Measurements from ENCODE around the gene WDR75. TPM values are rescaled to one million over a fixed set of nuclear protein-coding genes. Genes with fewer than 3 reads are reported as not detected.

The WDR75 gene
- total and polyA plus RNA-seq, 2 of the 4 experiments (the other 2 are of a cell fraction), result 21.7 to 52.2 TPM

- H3K23ac ChIP-seq (ENCODE audit: low read depth, low read length), result no peak overlapping the region
- no peak overlapping the region for H3K18ac ChIP-seq (ENCODE audit: low read depth, low read length)
- H2BK15ac ChIP-seq (ENCODE audit: low read depth, low read length), result no peak overlapping the region
- H4K20me1 ChIP-seq (ENCODE audit: insufficient read depth, low read length), result no peaks in the 10 kb centered on the region
- H3K4me2 ChIP-seq (ENCODE audit: low read depth, low read length), result no peak overlapping the region
- H3K27ac ChIP-seq (ENCODE audit: insufficient read depth, low read length), result no peak overlapping the region
- no peaks in the 10 kb centered on the region for H3K4me1 ChIP-seq (ENCODE audit: control insufficient read depth, insufficient read depth, low read length)
- TF ChIP-seq POLR2A (IDR thresholded peaks at IDR 0.05; ENCODE audit: low read depth, low read length) (no peak), CHD1 (IDR thresholded peaks at IDR 0.05; ENCODE audit: low read depth, low read length) (no peak), RAD21 (IDR thresholded peaks at IDR 0.05; ENCODE audit: low read length) (no peak), RCOR1 (IDR thresholded peaks at IDR 0.05; ENCODE audit: insufficient replicate concordance, low read length) (no peak), MXI1 (IDR thresholded peaks at IDR 0.05; ENCODE audit: borderline replicate concordance, low read depth, low read length) (no peak)
- TF ChIP-seq, protein P1, sequence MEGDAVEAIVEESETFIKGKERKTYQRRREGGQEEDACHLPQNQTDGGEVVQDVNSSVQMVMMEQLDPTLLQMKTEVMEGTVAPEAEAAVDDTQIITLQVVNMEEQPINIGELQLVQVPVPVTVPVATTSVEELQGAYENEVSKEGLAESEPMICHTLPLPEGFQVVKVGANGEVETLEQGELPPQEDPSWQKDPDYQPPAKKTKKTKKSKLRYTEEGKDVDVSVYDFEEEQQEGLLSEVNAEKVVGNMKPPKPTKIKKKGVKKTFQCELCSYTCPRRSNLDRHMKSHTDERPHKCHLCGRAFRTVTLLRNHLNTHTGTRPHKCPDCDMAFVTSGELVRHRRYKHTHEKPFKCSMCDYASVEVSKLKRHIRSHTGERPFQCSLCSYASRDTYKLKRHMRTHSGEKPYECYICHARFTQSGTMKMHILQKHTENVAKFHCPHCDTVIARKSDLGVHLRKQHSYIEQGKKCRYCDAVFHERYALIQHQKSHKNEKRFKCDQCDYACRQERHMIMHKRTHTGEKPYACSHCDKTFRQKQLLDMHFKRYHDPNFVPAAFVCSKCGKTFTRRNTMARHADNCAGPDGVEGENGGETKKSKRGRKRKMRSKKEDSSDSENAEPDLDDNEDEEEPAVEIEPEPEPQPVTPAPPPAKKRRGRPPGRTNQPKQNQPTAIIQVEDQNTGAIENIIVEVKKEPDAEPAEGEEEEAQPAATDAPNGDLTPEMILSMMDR (conservative IDR thresholded peaks at IDR 0.05; ENCODE audit: low read depth, low read length), result no peak
- TF ChIP-seq, protein P2, sequence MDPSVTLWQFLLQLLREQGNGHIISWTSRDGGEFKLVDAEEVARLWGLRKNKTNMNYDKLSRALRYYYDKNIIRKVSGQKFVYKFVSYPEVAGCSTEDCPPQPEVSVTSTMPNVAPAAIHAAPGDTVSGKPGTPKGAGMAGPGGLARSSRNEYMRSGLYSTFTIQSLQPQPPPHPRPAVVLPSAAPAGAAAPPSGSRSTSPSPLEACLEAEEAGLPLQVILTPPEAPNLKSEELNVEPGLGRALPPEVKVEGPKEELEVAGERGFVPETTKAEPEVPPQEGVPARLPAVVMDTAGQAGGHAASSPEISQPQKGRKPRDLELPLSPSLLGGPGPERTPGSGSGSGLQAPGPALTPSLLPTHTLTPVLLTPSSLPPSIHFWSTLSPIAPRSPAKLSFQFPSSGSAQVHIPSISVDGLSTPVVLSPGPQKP (IDR thresholded peaks at IDR 0.05; ENCODE audit: borderline replicate concordance, low read depth, low read length), result no peak
- H3K4me3 ChIP-seq (ENCODE audit: insufficient read depth, low read depth, low read length), result no peak overlapping the region
- H2AK9ac ChIP-seq (replicated peaks; ENCODE audit: low read depth, low read length, poor library complexity), result no peak overlapping the region
- in situ Hi-C loops (cut with MboI; ENCODE audit: low sequenced_read_pairs), result no loop called here
- ChIA-PET CTCF (no interaction called here), POLR2A (ENCODE audit: unreplicated experiment) (interaction anchor here (0.7 kb wide), 1 partner anchor 1872 kb away, joined by 3 read pairs; no protein-coding TSS in a partner anchor)
- H2AFZ ChIP-seq (replicated peaks; ENCODE audit: low read length, poor library complexity), result no peak overlapping the region
- H3K36me3 ChIP-seq (ENCODE audit: control insufficient read depth, insufficient read depth, low read length), result peaks cover 31% of the 10 kb centered on the region
- H3K9me3 ChIP-seq (ENCODE audit: control insufficient read depth, insufficient read depth, low read length), result no peaks in the 10 kb centered on the region
- no peak for DNase-seq
- no peak overlapping the region for H3K56ac ChIP-seq (ENCODE audit: extremely low read depth, insufficient read depth, low read length)
- H2AK5ac ChIP-seq (ENCODE audit: low read depth, low read length), result no peak overlapping the region
- H3K79me1 ChIP-seq (ENCODE audit: low read depth in 1 of 2, low read length in 2 of 2), result no peaks in the 10 kb centered on the region; a peak in 1 of 4 replicates
- dilution Hi-C loops (cut with HindIII; ENCODE audit: low sequenced_read_pairs, unreplicated experiment), result no loop called here
- no peak overlapping the region for H2BK20ac ChIP-seq (ENCODE audit: low read depth, low read length)
- H3K9me1 ChIP-seq (ENCODE audit: insufficient read depth, low read length), result no peaks in the 10 kb centered on the region
- no peak overlapping the region for H3K4ac ChIP-seq (ENCODE audit: low read depth, low read length)
- no peak overlapping the region for H2BK120ac ChIP-seq (ENCODE audit: low read depth, low read length)
- H4K91ac ChIP-seq (ENCODE audit: insufficient read depth, low read depth, low read length), result no peak overlapping the region
- H3K9ac ChIP-seq (ENCODE audit: low read depth, low read length), result no peak overlapping the region
- no peaks in the 10 kb centered on the region for H3K27me3 ChIP-seq (ENCODE audit: control insufficient read depth, insufficient read depth, low read length)
- H2BK5ac ChIP-seq (ENCODE audit: low read depth, low read length, poor library complexity, severe bottlenecking), result no peak overlapping the region
- ATAC-seq (ENCODE audit: low read depth), result no peak
- no TSS peak for BruUV-seq (replicated peaks)
- H4K8ac ChIP-seq (ENCODE audit: low read depth in 2 of 2, low read length in 2 of 2), result no peak overlapping the region
- intact Hi-C loops (cut with micrococcal nuclease), result loop anchor here (5.0 kb wide), 1 partner anchor 92 kb away; no protein-coding TSS in a partner anchor
- no CpG with 5 or more reads among the region's 3 CpGs for WGBS, 2 experiments (ENCODE audit: extremely low coverage in 2 of 2, insufficient read length in 1 of 2)
- no peak overlapping the region for H3K14ac ChIP-seq (replicated peaks; ENCODE audit: low read depth, low read length)
- H4K5ac ChIP-seq (ENCODE audit: low read depth, low read length), result no peak overlapping the region
These were observed 24.2 kb downstream of the WDR75 start for GRCh38 chr2:189465478-189465877.

Data from IMR-90 (cell line).